ENCODE data around the gene ARHGAP31. TPM values are rescaled to one million over a fixed set of nuclear protein-coding genes. Genes with fewer than 3 reads are reported as not detected.
"Not testable (repeated sequence)": the region's sequence is repeated elsewhere in the genome, so short reads cannot be mapped to it uniquely, and the experiment has no call there.

ARHGAP31 gene
- total RNA-seq, 2 experiments from 2014 or later, result 3.5 to 3.7 TPM

GRCh38 chr3:119311081-119311925, 17.1 kb downstream of the ARHGAP31 start:
- no peaks in the 10 kb centered on the region for H3K27me3 Mint-ChIP-seq (ENCODE audit: low read depth)
- intact Hi-C loops (cut with micrococcal nuclease), result no loop called here
- peaks cover 15% of the 10 kb centered on the region for H3K4me1 Mint-ChIP-seq (ENCODE audit: low read depth)
- peaks cover 26% of the 10 kb centered on the region for H3K36me3 Mint-ChIP-seq (ENCODE audit: low read depth)
- no peaks in the 10 kb centered on the region for H3K9me3 Mint-ChIP-seq
- no peak overlapping the region for H3K4me3 Mint-ChIP-seq
- DNase-seq, result no peak
- CTCF ChIA-PET, result no interaction called here
- H3K27ac Mint-ChIP-seq, result no peak overlapping the region

GRCh38 chr3:119313461-119313860, 19.3 kb downstream of the ARHGAP31 start:
- no peaks in the 10 kb centered on the region for H3K9me3 Mint-ChIP-seq
- CTCF ChIA-PET, result no interaction called here
- H3K36me3 Mint-ChIP-seq (ENCODE audit: low read depth), result peaks cover 16% of the 10 kb centered on the region

GRCh38 chr3:119314821-119315220, 20.6 kb downstream of the ARHGAP31 start:
- intact Hi-C loops (cut with micrococcal nuclease), result no loop called here
- Mint-ChIP-seq H3K27ac (no peak overlapping the region), H3K27me3 (ENCODE audit: low read depth) (no peaks in the 10 kb centered on the region), H3K4me3 (no peak overlapping the region), H3K36me3 (ENCODE audit: low read depth) (peaks cover 11% of the 10 kb centered on the region), H3K9me3 (no peaks in the 10 kb centered on the region), H3K4me1 (ENCODE audit: low read depth) (peaks cover 21% of the 10 kb centered on the region)
- DNase-seq, result no peak
- CTCF ChIA-PET, result no interaction called here

More at GRCh38 chr3:119313461-119313860, 19.3 kb downstream of the ARHGAP31 start:
- Mint-ChIP-seq H3K4me3 (no peak overlapping the region), H3K27ac (no peak overlapping the region), H3K27me3 (ENCODE audit: low read depth) (no peaks in the 10 kb centered on the region), H3K4me1 (ENCODE audit: low read depth) (peaks cover 15% of the 10 kb centered on the region)
- DNase-seq, result no peak
- intact Hi-C loops (cut with micrococcal nuclease), result no loop called here

- peaks cover 30% of the 10 kb centered on the region for H3K4me1 Mint-ChIP-seq (ENCODE audit: low read depth)
- H3K9me3 Mint-ChIP-seq, result no peaks in the 10 kb centered on the region
- intact Hi-C loops (cut with micrococcal nuclease), result no loop called here
- H3K36me3 Mint-ChIP-seq (ENCODE audit: low read depth), result peaks cover 11% of the 10 kb centered on the region
- no peak overlapping the region for H3K27ac Mint-ChIP-seq
- H3K4me3 Mint-ChIP-seq, result no peak overlapping the region
- no peaks in the 10 kb centered on the region for H3K27me3 Mint-ChIP-seq (ENCODE audit: low read depth)
- DNase-seq, result no peak
- CTCF ChIA-PET, result no interaction called here
Measured at GRCh38 chr3:119315600-119316312, 21.6 kb downstream of the ARHGAP31 start.

- Mint-ChIP-seq H3K27me3 (ENCODE audit: low read depth) (no peaks in the 10 kb centered on the region), H3K4me1 (ENCODE audit: low read depth) (peaks cover 28% of the 10 kb centered on the region), H3K27ac (no peak overlapping the region), H3K36me3 (ENCODE audit: low read depth) (peaks cover 11% of the 10 kb centered on the region), H3K9me3 (no peaks in the 10 kb centered on the region), H3K4me3 (no peak overlapping the region)
- intact Hi-C loops (cut with micrococcal nuclease), result no loop called here
- CTCF ChIA-PET, result no interaction called here
- DNase-seq, result no peak
Measured at GRCh38 chr3:119316313-119316670, 22.1 kb downstream of the ARHGAP31 start.

- Mint-ChIP-seq H3K36me3 (ENCODE audit: low read depth) (peaks cover 4% of the 10 kb centered on the region), H3K9me3 (no peaks in the 10 kb centered on the region), H3K4me3 (no peak overlapping the region), H3K4me1 (ENCODE audit: low read depth) (peaks cover 29% of the 10 kb centered on the region), H3K27ac (no peak overlapping the region), H3K27me3 (ENCODE audit: low read depth) (no peaks in the 10 kb centered on the region)
- CTCF ChIA-PET, result interaction anchor here (0.7 kb wide), 1 partner anchor 24 kb away, joined by 3 read pairs; no protein-coding TSS in a partner anchor
- no peak for DNase-seq
- intact Hi-C loops (cut with micrococcal nuclease), result no loop called here
Measured at GRCh38 chr3:119318876-119319275, 24.7 kb downstream of the ARHGAP31 start.

GRCh38 chr3:119319311-119319710, 25.1 kb downstream of the ARHGAP31 start:
- intact Hi-C loops (cut with micrococcal nuclease), result no loop called here
- Mint-ChIP-seq H3K9me3 (no peaks in the 10 kb centered on the region), H3K4me1 (ENCODE audit: low read depth) (peaks cover 33% of the 10 kb centered on the region), H3K27ac (no peak overlapping the region), H3K4me3 (no peak overlapping the region), H3K36me3 (ENCODE audit: low read depth) (no peaks in the 10 kb centered on the region), H3K27me3 (ENCODE audit: low read depth) (no peaks in the 10 kb centered on the region)
- CTCF ChIA-PET, result no interaction called here
- no peak for DNase-seq

GRCh38 chr3:119320785-119321184, 26.6 kb downstream of the ARHGAP31 start:
- H3K4me3 Mint-ChIP-seq; H3K36me3 Mint-ChIP-seq (ENCODE audit: low read depth); H3K9me3 Mint-ChIP-seq; H3K27me3 Mint-ChIP-seq (ENCODE audit: low read depth); H3K27ac Mint-ChIP-seq; DNase-seq: not testable (repeated sequence)
- intact Hi-C loops (cut with micrococcal nuclease), result loop anchor here (5.0 kb wide), 1 partner anchor 43 kb away; no protein-coding TSS in a partner anchor
- H3K4me1 Mint-ChIP-seq (ENCODE audit: low read depth), result peaks cover 44% of the 10 kb centered on the region
- CTCF ChIA-PET, result interaction anchor here (0.9 kb wide), 1 partner anchor 23 kb away, joined by 3 read pairs; no protein-coding TSS in a partner anchor

GRCh38 chr3:119322021-119322834, 28.0 kb downstream of the ARHGAP31 start:
- H3K4me3 Mint-ChIP-seq, result peak overlapping the region; percentile 83
- peak overlapping the region; percentile 95 for H3K27ac Mint-ChIP-seq
- H3K27me3 Mint-ChIP-seq (ENCODE audit: low read depth), result no peaks in the 10 kb centered on the region
- no peaks in the 10 kb centered on the region for H3K36me3 Mint-ChIP-seq (ENCODE audit: low read depth)
- CTCF ChIA-PET, result interaction anchor here (0.6 to 1.8 kb wide), 7 partner anchors 10 to 183 kb away, joined by 3 to 28 read pairs (median 3); partner anchors contain the start of gene ARHGAP31
- H3K4me1 Mint-ChIP-seq (ENCODE audit: low read depth), result peaks cover 44% of the 10 kb centered on the region
- DNase-seq, result peak; percentile 18
- intact Hi-C loops (cut with micrococcal nuclease), result loop anchor here (1.0 to 5.0 kb wide), 2 partner anchors 12 to 45 kb away; no protein-coding TSS in a partner anchor
- H3K9me3 Mint-ChIP-seq, result no peaks in the 10 kb centered on the region

- Mint-ChIP-seq H3K27me3 (ENCODE audit: low read depth) (no peaks in the 10 kb centered on the region), H3K4me1 (ENCODE audit: low read depth) (peaks cover 47% of the 10 kb centered on the region), H3K36me3 (ENCODE audit: low read depth) (no peaks in the 10 kb centered on the region), H3K4me3 (peak overlapping the region; percentile 83), H3K9me3 (no peaks in the 10 kb centered on the region), H3K27ac (peak overlapping the region; percentile 94)
- intact Hi-C loops (cut with micrococcal nuclease), result loop anchor here (1.0 to 5.0 kb wide), 11 partner anchors 13 to 771 kb away; partner anchors contain the start of genes ARHGAP31, COX17, GSK3B and TMEM39A
- DNase-seq, result peak; percentile 96
- CTCF ChIA-PET, result interaction anchor here (0.8 to 1.8 kb wide), 4 partner anchors 9 to 88 kb away, joined by 3 to 28 read pairs (median 6); partner anchors contain the start of gene ARHGAP31
Measured at GRCh38 chr3:119322835-119323722, 28.9 kb downstream of the ARHGAP31 start.

GRCh38 chr3:119323723-119324085, 29.5 kb downstream of the ARHGAP31 start:
- Mint-ChIP-seq H3K9me3 (no peaks in the 10 kb centered on the region), H3K36me3 (ENCODE audit: low read depth) (no peaks in the 10 kb centered on the region), H3K27ac (peak overlapping the region; percentile 92), H3K4me1 (ENCODE audit: low read depth) (peaks cover 47% of the 10 kb centered on the region), H3K4me3 (peak overlapping the region; percentile 74), H3K27me3 (ENCODE audit: low read depth) (no peaks in the 10 kb centered on the region)
- DNase-seq, result no peak
- intact Hi-C loops (cut with micrococcal nuclease), result loop anchor here (1.0 to 5.0 kb wide), 10 partner anchors 29 to 771 kb away; partner anchors contain the start of genes ARHGAP31, COX17, GSK3B and TMEM39A
- CTCF ChIA-PET, result no interaction called here

Measured in activated naive CD4-positive, alpha-beta T cell treated with anti-CD3 and anti-CD28 coated beads for 36 hours (primary cell).